Measurements from ENCODE around the gene NAALADL1. TPM values are rescaled to one million over a fixed set of nuclear protein-coding genes. Genes with fewer than 3 reads are reported as not detected.

The NAALADL1 gene
- total and polyA plus RNA-seq, 2 of the 4 experiments (the other 2 are of a cell fraction): 3.8 to 5.8 TPM

DNA sequence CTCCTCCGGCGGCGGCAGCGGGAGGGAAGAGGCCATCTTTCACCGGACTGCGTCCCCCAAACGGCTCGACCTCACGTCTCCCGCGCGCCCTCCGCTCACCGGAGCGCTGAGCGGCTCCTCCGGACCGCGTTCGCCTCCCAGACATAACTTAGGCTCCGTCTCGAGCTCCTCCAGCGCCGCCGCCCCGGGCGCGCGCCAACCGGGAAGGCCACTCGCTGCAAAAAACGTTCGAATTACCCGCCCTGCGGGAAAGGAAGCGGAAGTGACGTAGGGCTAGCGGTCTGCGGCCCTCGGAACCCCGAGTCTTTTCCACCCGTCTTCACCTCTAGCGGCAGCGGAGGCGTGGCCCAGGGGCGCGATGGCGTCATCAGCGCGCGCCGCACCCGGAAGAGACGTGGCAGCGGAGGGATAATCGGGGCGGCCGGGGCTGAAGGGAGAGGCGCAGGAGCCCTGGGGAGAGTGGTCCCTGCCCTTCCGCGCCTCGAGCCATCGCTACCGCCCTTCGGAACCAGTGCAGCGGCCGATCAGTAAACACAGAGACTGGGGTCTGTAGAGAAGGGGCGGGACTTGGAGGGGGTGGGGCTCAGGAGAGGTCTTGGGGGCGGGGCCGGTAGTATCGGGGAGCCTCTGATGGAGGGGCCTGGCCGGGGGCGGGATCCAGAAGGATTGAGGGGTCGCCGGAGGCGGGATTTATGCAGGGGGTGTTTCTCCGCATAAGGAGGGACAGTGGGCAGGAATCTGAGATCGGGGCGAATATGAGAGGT is 25.7 kb upstream of the NAALADL1 start, which contains the start of the genes CDCA5 and ZFPL1 (continued):
- TF ChIP-seq SMC3 (IDR thresholded peaks at IDR 0.05; ENCODE audit: low read depth, low read length): no peak
- TF ChIP-seq CEBPB (IDR thresholded peaks at IDR 0.05; ENCODE audit: low read depth, low read length): peak; percentile 36; the same call in 1 of the 2 replicates

DNA sequence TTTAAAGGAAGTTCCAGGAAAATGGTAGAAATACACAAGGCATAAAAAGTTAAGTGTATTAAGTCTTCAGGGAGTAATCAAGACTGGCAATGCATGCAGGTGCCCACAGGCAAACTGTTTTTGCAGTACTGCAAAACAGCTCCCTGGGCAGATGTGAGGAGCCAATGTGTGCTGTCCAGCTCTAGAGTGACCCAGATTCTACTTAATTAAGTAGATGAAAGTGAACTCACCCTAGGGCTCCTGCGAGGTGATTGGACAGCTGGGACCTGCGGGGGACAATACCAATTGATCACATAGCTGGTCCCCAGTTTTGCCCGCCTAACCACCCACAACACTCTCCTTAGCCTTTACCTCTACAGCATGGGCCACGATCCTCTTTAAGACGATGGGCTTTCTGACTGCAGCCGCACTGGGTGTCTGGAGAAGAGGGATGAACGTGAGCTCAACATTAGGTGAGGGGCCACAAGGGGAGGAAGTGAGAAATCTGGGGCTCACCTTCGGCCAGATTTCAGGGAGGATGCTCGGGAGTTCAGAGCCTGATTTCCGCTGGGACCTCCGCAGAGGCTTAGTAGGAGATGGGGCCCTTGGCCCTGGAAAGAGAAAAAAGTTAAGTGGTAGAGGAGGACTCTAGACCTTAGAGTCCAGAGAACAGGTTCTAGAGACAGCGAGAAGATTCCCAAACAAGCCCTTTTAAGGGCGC is 24.9 kb upstream of the NAALADL1 start:
- Histone ChIP-seq H3K9me3 (ENCODE audit: control insufficient read depth, insufficient read depth, low read length) (no peaks in the 10 kb centered on the region), H2AFZ (replicated peaks; ENCODE audit: low read length, poor library complexity) (peak overlapping the region; percentile 95), H3K9ac (ENCODE audit: low read depth, low read length) (peak overlapping the region; percentile 52; the same call in 1 of the 2 replicates), H2BK5ac (ENCODE audit: low read depth, low read length, poor library complexity, severe bottlenecking) (no peak overlapping the region), H3K36me3 (ENCODE audit: control insufficient read depth, insufficient read depth, low read length) (peaks cover 23% of the 10 kb centered on the region), H3K27me3 (ENCODE audit: control insufficient read depth, insufficient read depth, low read length) (no peaks in the 10 kb centered on the region), H2AK9ac (replicated peaks; ENCODE audit: low read depth, low read length, poor library complexity) (peak overlapping the region; percentile 91), H2BK20ac (ENCODE audit: low read depth, low read length) (no peak overlapping the region), H3K23ac (ENCODE audit: low read depth, low read length) (no peak overlapping the region), H2AK5ac (ENCODE audit: low read depth, low read length) (peak overlapping the region; percentile 62), H3K56ac (ENCODE audit: extremely low read depth, insufficient read depth, low read length) (peak overlapping the region; percentile 70), H4K8ac (ENCODE audit: low read depth in 2 of 2, low read length in 2 of 2) (peak overlapping the region; percentile 33 to 48; a peak in 3 of 4 replicates), H3K79me1 (ENCODE audit: low read depth in 1 of 2, low read length in 2 of 2) (peaks cover 46 to 68% of the 10 kb centered on the region in 2 experiments), H3K27ac (ENCODE audit: insufficient read depth, low read length) (peak overlapping the region; percentile 60; the same call in 1 of the 2 replicates), H4K20me1 (ENCODE audit: insufficient read depth, low read length) (no peaks in the 10 kb centered on the region; the same call in 1 of the 2 replicates), H3K4ac (ENCODE audit: low read depth, low read length) (peak overlapping the region; percentile 46), H3K14ac (replicated peaks; ENCODE audit: low read depth, low read length) (peak overlapping the region; percentile 28), H4K91ac (ENCODE audit: insufficient read depth, low read depth, low read length) (peak overlapping the region; percentile 43), H3K18ac (ENCODE audit: low read depth, low read length) (no peak overlapping the region), H3K9me1 (ENCODE audit: insufficient read depth, low read length) (no peaks in the 10 kb centered on the region; the same call in 1 of the 2 replicates), H3K4me2 (ENCODE audit: low read depth, low read length) (peak overlapping the region; percentile 90), H2BK120ac (ENCODE audit: low read depth, low read length) (no peak overlapping the region), H3K4me1 (ENCODE audit: control insufficient read depth, insufficient read depth, low read length) (peaks cover 4% of the 10 kb centered on the region; the same call in 1 of the 2 replicates), H2BK15ac (ENCODE audit: low read depth, low read length) (no peak overlapping the region), H3K4me3 (ENCODE audit: insufficient read depth, low read depth, low read length) (peak overlapping the region; percentile 89), H4K5ac (ENCODE audit: low read depth, low read length) (no peak overlapping the region)
- CTCF ChIA-PET: no interaction called here
- POLR2A ChIA-PET (ENCODE audit: unreplicated experiment): no interaction called here
- BruUV-seq (replicated peaks): no TSS peak
- dilution Hi-C loops (cut with HindIII; ENCODE audit: low sequenced_read_pairs, unreplicated experiment) (no loop called here), in situ Hi-C loops (cut with MboI; ENCODE audit: low sequenced_read_pairs) (no loop called here), intact Hi-C loops (cut with micrococcal nuclease) (no loop called here)
- DNase-seq (no peak), ATAC-seq (ENCODE audit: low read depth) (no peak)
- WGBS, 2 experiments (ENCODE audit: extremely low coverage in 2 of 2, insufficient read length in 1 of 2): 0% methylated on average over 6 of the region's 13 CpGs; no CpG with 5 or more reads in 1 of the 2 experiments
- TF ChIP-seq MAZ (IDR thresholded peaks at IDR 0.05; ENCODE audit: borderline replicate concordance, low read depth, low read length) (no peak), SMC3 (IDR thresholded peaks at IDR 0.05; ENCODE audit: low read depth, low read length) (no peak), RCOR1 (IDR thresholded peaks at IDR 0.05; ENCODE audit: insufficient replicate concordance, low read length) (no peak), RFX5 (IDR thresholded peaks at IDR 0.05; ENCODE audit: low read depth, low read length) (no peak), CHD1 (IDR thresholded peaks at IDR 0.05; ENCODE audit: low read depth, low read length) (no peak), BHLHE40 (IDR thresholded peaks at IDR 0.05; ENCODE audit: low read depth, low read length) (no peak)
